Measurements from ENCODE around the gene ANKRA2. TPM values are rescaled to one million over a fixed set of nuclear protein-coding genes. Genes with fewer than 3 reads are reported as not detected.

ANKRA2 gene
- total and polyA plus RNA-seq, 2 of the 8 experiments (the other 6 are each of a cell fraction or from before 2014, with no cell fraction given), result 7.0 to 12.6 TPM

- Histone ChIP-seq H3K27me3 (replicated peaks in 1 of 4; ENCODE audit: control insufficient read depth in 3 of 4, extremely low read depth in 1 of 4, insufficient read depth in 3 of 4, low read length in 3 of 4) (peaks cover 0 to 3% (median 0%) of the 10 kb centered on the region in 4 experiments; a peak in 1 of 7 replicates), H2AK5ac (ENCODE audit: low read depth, low read length) (no peak overlapping the region), H3K18ac (ENCODE audit: extremely low read depth, low read length) (no peak overlapping the region), H4K20me1 (replicated peaks in 1 of 2; ENCODE audit: control insufficient read depth in 1 of 2, insufficient read depth in 2 of 2, low read length in 2 of 2) (no peaks in the 10 kb centered on the region), H2AFZ (ENCODE audit: low read length) (no peak overlapping the region), H3K4me1 (replicated peaks in 1 of 4; ENCODE audit: control insufficient read depth in 3 of 4, insufficient read depth in 4 of 4, low read length in 3 of 4) (no peaks in the 10 kb centered on the region), H2BK12ac (ENCODE audit: low read depth, low read length) (no peak overlapping the region), H2BK20ac (ENCODE audit: low read length) (no peak overlapping the region), H3K4me2 (ENCODE audit: insufficient read depth in 1 of 2, low read depth in 2 of 2, low read length in 2 of 2) (no peak overlapping the region), H4K5ac (ENCODE audit: insufficient read length, low read depth, low read length) (no peak overlapping the region), H2BK120ac (replicated peaks; ENCODE audit: low read depth, low read length) (no peak overlapping the region), H3K79me2 (ENCODE audit: control insufficient read depth in 1 of 2, insufficient read depth in 2 of 2, low read length in 2 of 2) (no peaks in the 10 kb centered on the region), H3K9me3 (ENCODE audit: insufficient read depth in 2 of 2, low read depth in 1 of 2, low read length in 1 of 2) (no peaks in the 10 kb centered on the region), H3K79me1 (ENCODE audit: low read depth, low read length) (no peaks in the 10 kb centered on the region), H3K14ac (ENCODE audit: insufficient read length) (no peak overlapping the region), H3K4me3 (ENCODE audit: extremely low read depth in 1 of 4, insufficient read depth in 2 of 4, low read depth in 3 of 4, low read length in 4 of 4) (no peak overlapping the region), H3K9ac (replicated peaks in 1 of 4; ENCODE audit: extremely low read depth in 1 of 4, low read depth in 3 of 4, low read length in 3 of 4) (no peak overlapping the region), H3K56ac (replicated peaks; ENCODE audit: insufficient read length, low read depth, low read length) (no peak overlapping the region), H3K23me2 (ENCODE audit: low read depth, low read length) (no peaks in the 10 kb centered on the region), H3K23ac (ENCODE audit: insufficient read length) (no peak overlapping the region), H4K91ac (replicated peaks; ENCODE audit: insufficient read length, low read length) (no peak overlapping the region), H3K27ac (ENCODE audit: low read depth, low read length) (no peak overlapping the region), H2BK5ac (ENCODE audit: low read depth, low read length) (no peak overlapping the region), H2BK15ac (ENCODE audit: low read length) (no peak overlapping the region), H3K36me3 (ENCODE audit: control insufficient read depth in 2 of 4, insufficient read depth in 4 of 4, low read length in 3 of 4) (no peaks in the 10 kb centered on the region), H3K4ac (replicated peaks; ENCODE audit: insufficient read length, low read depth, low read length) (no peak overlapping the region), H4K8ac (ENCODE audit: extremely low read depth, insufficient read depth, low read length) (no peak overlapping the region)
- POLR2A ChIA-PET (ENCODE audit: partially characterized antibody), result interaction anchor here (1.0 to 6.8 kb wide), 6 partner anchors 7 to 54 kb away, joined by 3 to 42 read pairs (median 7); partner anchors contain the start of gene BTF3
- DNase-seq (ENCODE audit: low read depth in 1 of 2, low spot score in 2 of 2), result no peak
- no peak for FAIRE-seq
- 68% methylated on average over 2 of the region's 2 CpGs; no CpG with 5 or more reads in 1 of the 2 experiments for WGBS, 2 experiments (ENCODE audit: extremely low coverage in 1 of 2, insufficient coverage in 1 of 2, insufficient read length in 1 of 2, insufficient replicate concordance in 2 of 2, low coverage in 1 of 2, low lambda C conversion rate in 2 of 2, missing lambda C conversion rate in 1 of 2)
- CTCF ChIA-PET (ENCODE audit: partially characterized antibody), result interaction anchor here (1.0 to 2.5 kb wide), 5 partner anchors 15 to 279 kb away, joined by 3 to 11 read pairs (median 4); partner anchors contain the start of gene BTF3
- TF ChIP-seq TCF12 (IDR thresholded peaks at IDR 0.05; ENCODE audit: low read depth, low read length) (no peak), JUN (IDR thresholded peaks at IDR 0.05; ENCODE audit: low read depth, low read length) (no peak), SIN3A (conservative IDR thresholded peaks at IDR 0.05 in 1 of 2, IDR thresholded peaks at IDR 0.05 in 1 of 2; ENCODE audit: low read depth in 1 of 2, low read length in 2 of 2) (no peak), TBP (IDR thresholded peaks at IDR 0.05; ENCODE audit: low read depth, low read length) (no peak), E2F6 (IDR thresholded peaks at IDR 0.05) (no peak), KDM5A (IDR thresholded peaks at IDR 0.05; ENCODE audit: low read length) (no peak), ATF3 (IDR thresholded peaks at IDR 0.05; ENCODE audit: insufficient read depth, low read depth, low read length) (no peak), ZNF274 (IDR thresholded peaks at IDR 0.05; ENCODE audit: borderline replicate concordance, extremely low read depth, low read length) (no peak), NANOG (IDR thresholded peaks at IDR 0.05; ENCODE audit: insufficient read depth, low read depth, low read length, poor library complexity, severe bottlenecking) (no peak), GABPA (IDR thresholded peaks at IDR 0.05; ENCODE audit: borderline replicate concordance, insufficient read depth, low read length) (no peak), YY1 (IDR thresholded peaks at IDR 0.05; ENCODE audit: low read depth, low read length) (no peak), POU5F1 (IDR thresholded peaks at IDR 0.05; ENCODE audit: low read depth, low read length) (no peak), RFX5 (IDR thresholded peaks at IDR 0.05; ENCODE audit: borderline replicate concordance, low read depth, low read length) (no peak)
These were observed 51.0 kb downstream of the ANKRA2 start for GRCh38 chr5:73514418-73514817.

Data from H1 (cell line).